ENCODE measurements around the gene HPCAL1. TPM values are rescaled to one million over a fixed set of nuclear protein-coding genes. Genes with fewer than 3 reads are reported as not detected.

Gene HPCAL1
- total RNA-seq, 1 donor from 2014 or later = 110 TPM

- Mint-ChIP-seq H3K36me3 (ENCODE audit: low read depth) (peaks cover 11% of the 10 kb centered on the region), H3K9me3 (peaks cover 2% of the 10 kb centered on the region), H3K4me3 (ENCODE audit: low read depth) (peak overlapping the region; percentile 98), H3K27ac (peak overlapping the region; percentile 61), H3K4me1 (ENCODE audit: low read depth) (peaks cover 60% of the 10 kb centered on the region), H3K27me3 (ENCODE audit: low read depth) (no peaks in the 10 kb centered on the region)
- intact Hi-C loops (cut with micrococcal nuclease) = loop anchor here (2.0 to 10.0 kb wide), 2 partner anchors 181 to 351 kb away; partner anchors contain the start of gene RRM2
- peak; percentile 44 for DNase-seq (ENCODE audit: low spot score)
Observed at GRCh38 chr2:10303694-10304378, 1.1 kb downstream of the HPCAL1 start.

- peaks cover 58% of the 10 kb centered on the region for H3K4me1 Mint-ChIP-seq (ENCODE audit: low read depth)
- H3K27ac Mint-ChIP-seq = peak overlapping the region; percentile 44
- peak overlapping the region; percentile 85 for H3K4me3 Mint-ChIP-seq (ENCODE audit: low read depth)
- intact Hi-C loops (cut with micrococcal nuclease) = loop anchor here (2.0 to 10.0 kb wide), 2 partner anchors 182 to 350 kb away; partner anchors contain the start of gene RRM2
- H3K27me3 Mint-ChIP-seq (ENCODE audit: low read depth) = no peaks in the 10 kb centered on the region
- H3K9me3 Mint-ChIP-seq = no peaks in the 10 kb centered on the region
- H3K36me3 Mint-ChIP-seq (ENCODE audit: low read depth) = peaks cover 12% of the 10 kb centered on the region
- no peak for DNase-seq (ENCODE audit: low spot score)
Observed at GRCh38 chr2:10304458-10305253, 2.0 kb downstream of the HPCAL1 start.

GRCh38 chr2:10305254-10305635 is 2.5 kb downstream of the HPCAL1 start:
- peak overlapping the region; percentile 36 for H3K27ac Mint-ChIP-seq

GRCh38 chr2:10305715-10306114 is 3.0 kb downstream of the HPCAL1 start:
- H3K4me1 Mint-ChIP-seq (ENCODE audit: low read depth) = peaks cover 51% of the 10 kb centered on the region
- peaks cover 18% of the 10 kb centered on the region for H3K36me3 Mint-ChIP-seq (ENCODE audit: low read depth)
- no peak for DNase-seq (ENCODE audit: low spot score)
- no peaks in the 10 kb centered on the region for H3K27me3 Mint-ChIP-seq (ENCODE audit: low read depth)
- H3K27ac Mint-ChIP-seq = no peak overlapping the region
- H3K9me3 Mint-ChIP-seq = no peaks in the 10 kb centered on the region
- peak overlapping the region; percentile 85 for H3K4me3 Mint-ChIP-seq (ENCODE audit: low read depth)
- intact Hi-C loops (cut with micrococcal nuclease) = loop anchor here (2.0 to 10.0 kb wide), 2 partner anchors 183 to 349 kb away; partner anchors contain the start of gene RRM2

More at GRCh38 chr2:10305254-10305635, 2.5 kb downstream of the HPCAL1 start:
- DNase-seq (ENCODE audit: low spot score) = peak; percentile 59
- intact Hi-C loops (cut with micrococcal nuclease) = loop anchor here (2.0 to 10.0 kb wide), 2 partner anchors 182 to 350 kb away; partner anchors contain the start of gene RRM2
- Mint-ChIP-seq H3K4me3 (ENCODE audit: low read depth) (peak overlapping the region; percentile 85), H3K9me3 (no peaks in the 10 kb centered on the region), H3K27me3 (ENCODE audit: low read depth) (no peaks in the 10 kb centered on the region), H3K36me3 (ENCODE audit: low read depth) (peaks cover 18% of the 10 kb centered on the region), H3K4me1 (ENCODE audit: low read depth) (peaks cover 56% of the 10 kb centered on the region)

GRCh38 chr2:10306901-10307463 is 4.3 kb downstream of the HPCAL1 start:
- Mint-ChIP-seq H3K4me1 (ENCODE audit: low read depth) (peaks cover 39% of the 10 kb centered on the region), H3K36me3 (ENCODE audit: low read depth) (peaks cover 18% of the 10 kb centered on the region), H3K27ac (no peak overlapping the region), H3K27me3 (ENCODE audit: low read depth) (no peaks in the 10 kb centered on the region), H3K9me3 (no peaks in the 10 kb centered on the region), H3K4me3 (ENCODE audit: low read depth) (no peak overlapping the region)
- no peak for DNase-seq (ENCODE audit: low spot score)
- intact Hi-C loops (cut with micrococcal nuclease) = loop anchor here (10.0 kb wide), 1 partner anchor 348 kb away; no protein-coding TSS in a partner anchor

- intact Hi-C loops (cut with micrococcal nuclease) = loop anchor here (10.0 kb wide), 1 partner anchor 347 kb away; no protein-coding TSS in a partner anchor
- H3K4me3 Mint-ChIP-seq (ENCODE audit: low read depth) = no peak overlapping the region
- no peaks in the 10 kb centered on the region for H3K9me3 Mint-ChIP-seq
- H3K27ac Mint-ChIP-seq = no peak overlapping the region
- peaks cover 18% of the 10 kb centered on the region for H3K36me3 Mint-ChIP-seq (ENCODE audit: low read depth)
- H3K27me3 Mint-ChIP-seq (ENCODE audit: low read depth) = no peaks in the 10 kb centered on the region
- no peak for DNase-seq (ENCODE audit: low spot score)
- H3K4me1 Mint-ChIP-seq (ENCODE audit: low read depth) = peaks cover 39% of the 10 kb centered on the region
Observed at GRCh38 chr2:10307561-10308156, 5.0 kb downstream of the HPCAL1 start.

- Mint-ChIP-seq H3K4me3 (ENCODE audit: low read depth) (no peak overlapping the region), H3K27ac (no peak overlapping the region), H3K36me3 (ENCODE audit: low read depth) (peaks cover 16% of the 10 kb centered on the region), H3K4me1 (ENCODE audit: low read depth) (peaks cover 35% of the 10 kb centered on the region), H3K9me3 (no peaks in the 10 kb centered on the region), H3K27me3 (ENCODE audit: low read depth) (no peaks in the 10 kb centered on the region)
- no peak for DNase-seq (ENCODE audit: low spot score)
- intact Hi-C loops (cut with micrococcal nuclease) = loop anchor here (10.0 kb wide), 1 partner anchor 346 kb away; no protein-coding TSS in a partner anchor
Observed at GRCh38 chr2:10308866-10309265, 6.2 kb downstream of the HPCAL1 start.

- intact Hi-C loops (cut with micrococcal nuclease) = loop anchor here (10.0 kb wide), 1 partner anchor 346 kb away; no protein-coding TSS in a partner anchor
Observed at GRCh38 chr2:10309286-10309685, 6.6 kb downstream of the HPCAL1 start.

GRCh38 chr2:10310309-10310888 is 7.7 kb downstream of the HPCAL1 start:
- DNase-seq (ENCODE audit: low spot score) = no peak
- no peaks in the 10 kb centered on the region for H3K9me3 Mint-ChIP-seq
- H3K27me3 Mint-ChIP-seq (ENCODE audit: low read depth) = no peaks in the 10 kb centered on the region
- no peak overlapping the region for H3K27ac Mint-ChIP-seq
- H3K36me3 Mint-ChIP-seq (ENCODE audit: low read depth) = peaks cover 12% of the 10 kb centered on the region
- H3K4me3 Mint-ChIP-seq (ENCODE audit: low read depth) = no peak overlapping the region
- intact Hi-C loops (cut with micrococcal nuclease) = no loop called here
- peaks cover 30% of the 10 kb centered on the region for H3K4me1 Mint-ChIP-seq (ENCODE audit: low read depth)

More at GRCh38 chr2:10309286-10309685, 6.6 kb downstream of the HPCAL1 start:
- no peak overlapping the region for H3K4me3 Mint-ChIP-seq (ENCODE audit: low read depth)
- no peaks in the 10 kb centered on the region for H3K9me3 Mint-ChIP-seq
- H3K4me1 Mint-ChIP-seq (ENCODE audit: low read depth) = peaks cover 38% of the 10 kb centered on the region
- peaks cover 15% of the 10 kb centered on the region for H3K36me3 Mint-ChIP-seq (ENCODE audit: low read depth)
- no peak overlapping the region for H3K27ac Mint-ChIP-seq
- H3K27me3 Mint-ChIP-seq (ENCODE audit: low read depth) = no peaks in the 10 kb centered on the region
- DNase-seq (ENCODE audit: low spot score) = no peak

GRCh38 chr2:10311736-10312135 is 9.0 kb downstream of the HPCAL1 start:
- Mint-ChIP-seq H3K4me1 (ENCODE audit: low read depth) (peaks cover 23% of the 10 kb centered on the region), H3K36me3 (ENCODE audit: low read depth) (peaks cover 12% of the 10 kb centered on the region), H3K4me3 (ENCODE audit: low read depth) (no peak overlapping the region), H3K27me3 (ENCODE audit: low read depth) (no peaks in the 10 kb centered on the region), H3K9me3 (no peaks in the 10 kb centered on the region), H3K27ac (no peak overlapping the region)
- no peak for DNase-seq (ENCODE audit: low spot score)
- intact Hi-C loops (cut with micrococcal nuclease) = no loop called here

- no peaks in the 10 kb centered on the region for H3K27me3 Mint-ChIP-seq (ENCODE audit: low read depth)
- peaks cover 15% of the 10 kb centered on the region for H3K4me1 Mint-ChIP-seq (ENCODE audit: low read depth)
- H3K4me3 Mint-ChIP-seq (ENCODE audit: low read depth) = no peak overlapping the region
- intact Hi-C loops (cut with micrococcal nuclease) = no loop called here
- H3K9me3 Mint-ChIP-seq = no peaks in the 10 kb centered on the region
- no peak for DNase-seq (ENCODE audit: low spot score)
- H3K27ac Mint-ChIP-seq = no peak overlapping the region
- H3K36me3 Mint-ChIP-seq (ENCODE audit: low read depth) = peaks cover 12% of the 10 kb centered on the region
Observed at GRCh38 chr2:10312437-10312957, 9.8 kb downstream of the HPCAL1 start.

GRCh38 chr2:10316336-10316735 is 13.6 kb downstream of the HPCAL1 start:
- Mint-ChIP-seq H3K27ac (peak overlapping the region; percentile 56), H3K27me3 (ENCODE audit: low read depth) (no peaks in the 10 kb centered on the region), H3K36me3 (ENCODE audit: low read depth) (peaks cover 11% of the 10 kb centered on the region), H3K4me3 (ENCODE audit: low read depth) (no peak overlapping the region), H3K4me1 (ENCODE audit: low read depth) (peaks cover 11% of the 10 kb centered on the region), H3K9me3 (no peaks in the 10 kb centered on the region)
- no peak for DNase-seq (ENCODE audit: low spot score)
- intact Hi-C loops (cut with micrococcal nuclease) = no loop called here
